Smooth muscle cell (in vitro differentiated cells): ENCODE results near the gene TMEM120B. TPM values are rescaled to one million over a fixed set of nuclear protein-coding genes. Genes with fewer than 3 reads are reported as not detected.

ENCODE experiments used
- DNase-seq: peaks from one replicate; lab custom pipeline; 2025; ENCODE audit not compliant: unreplicated experiment; lab: John Stamatoyannopoulos, UW
- H2AFZ ChIP-seq: fragments of 200-600 bp; sonication (generic); 2 replicates; pipeline ENCODE4 v1.6.0; 2016; ENCODE audit warnings: antibody characterized with exemption, low read depth, mild to moderate bottlenecking
- H3F3A ChIP-seq: fragments of 200-600 bp; sonication (generic); 2 replicates; pipeline ENCODE4 v1.6.0; 2017; ENCODE audit warnings: antibody characterized with exemption, low read depth
- H3K27ac ChIP-seq: fragments of 200-600 bp; sonication (generic); 2 replicates; pipeline ENCODE4 v1.5.1; 2016; ENCODE audit warnings: low read depth, mild to moderate bottlenecking
- H3K27me3 ChIP-seq: fragments of 200-600 bp; sonication (generic); 2 replicates; pipeline ENCODE4 v1.6.1; 2016; ENCODE audit warnings: low read depth, mild to moderate bottlenecking
- H3K36me3 ChIP-seq: fragments of 200-600 bp; sonication (generic); 2 replicates; pipeline ENCODE4 v1.5.1; 2016; ENCODE audit warnings: low read depth
- H3K4me1 ChIP-seq: fragments of 200-600 bp; sonication (generic); 2 replicates; pipeline ENCODE4 v1.5.1; 2016; ENCODE audit warnings: low read depth
- H3K4me2 ChIP-seq: fragments of 200-600 bp; sonication (generic); 2 replicates; pipeline ENCODE4 v1.6.0; 2016; ENCODE audit warnings: mild to moderate bottlenecking
- H3K4me3 ChIP-seq: fragments of 200-600 bp; sonication (generic); 2 replicates; pipeline ENCODE4 v1.5.1; 2016; ENCODE audit warnings: mild to moderate bottlenecking
- H3K79me2 ChIP-seq: fragments of 200-600 bp; sonication (generic); 2 replicates; pipeline ENCODE4 v1.6.0; 2016; ENCODE audit warnings: low read depth, mild to moderate bottlenecking
- H3K9ac ChIP-seq: fragments of 200-600 bp; sonication (generic); 2 replicates; pipeline ENCODE4 v1.6.0; 2016; ENCODE audit warnings: low read depth
- H3K9me3 ChIP-seq: fragments of 200-600 bp; sonication (generic); replicated peaks from 2 replicates; pipeline ENCODE4 v1.5.1; 2016; ENCODE audit warnings: low read depth
- H4K20me1 ChIP-seq: fragments of 200-600 bp; sonication (generic); 2 replicates; pipeline ENCODE4 v1.6.0; 2016; ENCODE audit warnings: low read depth
- CTCF ChIP-seq: fragments of 200-600 bp; sonication (generic); IDR thresholded peaks from 2 replicates; pipeline ENCODE4 v1.5.1; 2017; ENCODE audit warnings: borderline replicate concordance, mild to moderate bottlenecking, antibody characterized with exemption; ENCODE audit not compliant: insufficient read depth, poor library complexity, severe bottlenecking
- WGBS: methylation state at CpG from one replicate; pipeline ENCODE4 v1.1.7; 2016; ENCODE audit warnings: low lambda C conversion rate; 5-methylcytosine and 5-hydroxymethylcytosine counted together
- polyA plus RNA-seq: library from polyadenylated mRNA; unstranded; fragments of >200 nt; fragmentation: Nextera tagmentation; extraction: Ambion mirVana; gene quantifications from 2 replicates; pipeline ENCODE4 v1.2.1, GENCODE V29; 2016
- total RNA-seq: library from RNA; depleted of rRNA; stranded (reverse); fragments of >200 nt; gene quantifications from 2 replicates; pipeline ENCODE4 v1.2.3, GENCODE V29; 2014

The TMEM120B gene
- total and polyA plus RNA-seq, 2 experiments from 2014 or later = 5.3 to 7.6 TPM

GRCh38 chr12:121806009-121806545 is 93.5 kb downstream of the TMEM120B start:
- WGBS = 32% methylated on average over 16 of the region's 16 CpGs
- no peaks in the 10 kb centered on the region for H3K9me3 ChIP-seq
- peak overlapping the region; percentile 82 for H3K4me3 ChIP-seq
- peaks cover 17% of the 10 kb centered on the region for H3F3A ChIP-seq
- H3K9ac ChIP-seq = peak overlapping the region; percentile 58
- no peaks in the 10 kb centered on the region for H3K27me3 ChIP-seq
- peaks cover 74% of the 10 kb centered on the region for H3K79me2 ChIP-seq
- H3K4me2 ChIP-seq = peak overlapping the region; percentile 96
- H3K27ac ChIP-seq = peak overlapping the region; percentile 48
- H4K20me1 ChIP-seq = peaks cover 46% of the 10 kb centered on the region
- H2AFZ ChIP-seq = no peak overlapping the region
- peaks cover 28% of the 10 kb centered on the region for H3K4me1 ChIP-seq
- no peaks in the 10 kb centered on the region for H3K36me3 ChIP-seq
- no peak for TF ChIP-seq CTCF
- DNase-seq = no peak

GRCh38 chr12:121806546-121807423 is 94.2 kb downstream of the TMEM120B start:
- 65% methylated on average over 21 of the region's 21 CpGs for WGBS
- Histone ChIP-seq H3K36me3 (no peaks in the 10 kb centered on the region), H3K9ac (peak overlapping the region; percentile 58), H2AFZ (no peak overlapping the region), H3F3A (peaks cover 23% of the 10 kb centered on the region), H3K27me3 (no peaks in the 10 kb centered on the region), H3K4me3 (peak overlapping the region; percentile 82), H3K4me1 (peaks cover 29% of the 10 kb centered on the region), H3K79me2 (peaks cover 73% of the 10 kb centered on the region), H4K20me1 (peaks cover 53% of the 10 kb centered on the region), H3K27ac (peak overlapping the region; percentile 48), H3K4me2 (peak overlapping the region; percentile 96), H3K9me3 (no peaks in the 10 kb centered on the region)
- no peak for DNase-seq
- no peak for TF ChIP-seq CTCF

- Histone ChIP-seq H3K9ac (no peak overlapping the region), H3K4me1 (peaks cover 26% of the 10 kb centered on the region), H3K79me2 (peaks cover 74% of the 10 kb centered on the region), H3K27ac (no peak overlapping the region), H3K4me3 (no peak overlapping the region), H2AFZ (no peak overlapping the region), H3K9me3 (no peaks in the 10 kb centered on the region), H3K27me3 (no peaks in the 10 kb centered on the region), H3K36me3 (no peaks in the 10 kb centered on the region), H3F3A (peaks cover 18% of the 10 kb centered on the region), H3K4me2 (no peak overlapping the region), H4K20me1 (peaks cover 63% of the 10 kb centered on the region)
- DNase-seq = no peak
- no peak for TF ChIP-seq CTCF
- WGBS = 90% methylated on average over 14 of the region's 14 CpGs
Measured at GRCh38 chr12:121807642-121808347, 95.2 kb downstream of the TMEM120B start.
